Measurements from ENCODE around the gene CCNT1.
"Not testable (repeated sequence)": the region's sequence is repeated elsewhere in the genome, so short reads cannot be mapped to it uniquely, and the experiment has no call there.

The CCNT1 gene

GRCh38 chr12:48693572-48693971, 22.9 kb downstream of the CCNT1 start:
- FAIRE-seq (no peak), DNase-seq (ENCODE audit: extremely low spot score, insufficient read length, low read depth) (no peak)

GRCh38 chr12:48691826-48692487, 24.6 kb downstream of the CCNT1 start:
- no peak for FAIRE-seq
- DNase-seq (ENCODE audit: extremely low spot score, insufficient read length, low read depth): no peak

- no peak for DNase-seq (ENCODE audit: extremely low spot score, insufficient read length, low read depth)
- no peak for FAIRE-seq
Measured at GRCh38 chr12:48690990-48691389, 25.5 kb downstream of the CCNT1 start.

GRCh38 chr12:48690436-48690835, 26.1 kb downstream of the CCNT1 start:
- no peak for FAIRE-seq
- DNase-seq (ENCODE audit: extremely low spot score, insufficient read length, low read depth): no peak

GRCh38 chr12:48688836-48689235, 27.7 kb downstream of the CCNT1 start:
- FAIRE-seq: no peak
- no peak for DNase-seq (ENCODE audit: extremely low spot score, insufficient read length, low read depth)

- no peak for DNase-seq (ENCODE audit: extremely low spot score, insufficient read length, low read depth)
- no peak for FAIRE-seq
Measured at GRCh38 chr12:48687592-48687991, 28.9 kb downstream of the CCNT1 start.

- no peak for FAIRE-seq
- DNase-seq (ENCODE audit: extremely low spot score, insufficient read length, low read depth): no peak
Measured at GRCh38 chr12:48686615-48687334, 29.7 kb downstream of the CCNT1 start.

- no peak for FAIRE-seq
- DNase-seq (ENCODE audit: extremely low spot score, insufficient read length, low read depth): no peak
Measured at GRCh38 chr12:48686037-48686595, 30.4 kb downstream of the CCNT1 start.

GRCh38 chr12:48683534-48683933, 33.0 kb downstream of the CCNT1 start:
- FAIRE-seq (no peak), DNase-seq (ENCODE audit: extremely low spot score, insufficient read length, low read depth) (no peak)

GRCh38 chr12:48682927-48683326, 33.6 kb downstream of the CCNT1 start:
- no peak for FAIRE-seq

GRCh38 chr12:48682533-48682905, 34.0 kb downstream of the CCNT1 start:
- DNase-seq (ENCODE audit: extremely low spot score, insufficient read length, low read depth); FAIRE-seq: not testable (repeated sequence)

More at GRCh38 chr12:48682927-48683326, 33.6 kb downstream of the CCNT1 start:
- DNase-seq (ENCODE audit: extremely low spot score, insufficient read length, low read depth): no peak

- DNase-seq (ENCODE audit: extremely low spot score, insufficient read length, low read depth) (peak; percentile 97), FAIRE-seq (peak; percentile 97)
Measured at GRCh38 chr12:48681710-48682532, 34.6 kb downstream of the CCNT1 start, which contains the start of gene KANSL2. TSS of gene KANSL2 (minus strand) at chr12:48682238. CDS start at chr12:48681632, 606 bp downstream.

- no peak for FAIRE-seq
Measured at GRCh38 chr12:48681399-48681709, 35.2 kb downstream of the CCNT1 start.

GRCh38 chr12:48680861-48681260, 35.6 kb downstream of the CCNT1 start:
- DNase-seq (ENCODE audit: extremely low spot score, insufficient read length, low read depth): no peak

More at GRCh38 chr12:48681399-48681709, 35.2 kb downstream of the CCNT1 start:
- peak; percentile 5 for DNase-seq (ENCODE audit: extremely low spot score, insufficient read length, low read depth)

GRCh38 chr12:48678551-48679185, 37.8 kb downstream of the CCNT1 start:
- FAIRE-seq (no peak), DNase-seq (ENCODE audit: extremely low spot score, insufficient read length, low read depth) (no peak)

More at GRCh38 chr12:48680861-48681260, 35.6 kb downstream of the CCNT1 start:
- FAIRE-seq: no peak

GRCh38 chr12:48671231-48671856, 45.2 kb downstream of the CCNT1 start:
- no peak for FAIRE-seq
- DNase-seq (ENCODE audit: extremely low spot score, insufficient read length, low read depth): no peak

GRCh38 chr12:48668996-48669395, 47.5 kb downstream of the CCNT1 start:
- no peak for DNase-seq (ENCODE audit: extremely low spot score, insufficient read length, low read depth)
- no peak for FAIRE-seq

GRCh38 chr12:48659863-48660262, 56.6 kb downstream of the CCNT1 start:
- FAIRE-seq (no peak), DNase-seq (ENCODE audit: extremely low spot score, insufficient read length, low read depth) (no peak)

- FAIRE-seq: no peak
- DNase-seq (ENCODE audit: extremely low spot score, insufficient read length, low read depth): no peak
Measured at GRCh38 chr12:48651681-48652080, 64.8 kb downstream of the CCNT1 start.
